ENCODE results near the gene SPNS3. TPM values are rescaled to one million over a fixed set of nuclear protein-coding genes. Genes with fewer than 3 reads are reported as not detected.

The SPNS3 gene
- total and polyA plus RNA-seq, 2 donors from 2014 or later = 1.4 to 3.7 TPM

DNA sequence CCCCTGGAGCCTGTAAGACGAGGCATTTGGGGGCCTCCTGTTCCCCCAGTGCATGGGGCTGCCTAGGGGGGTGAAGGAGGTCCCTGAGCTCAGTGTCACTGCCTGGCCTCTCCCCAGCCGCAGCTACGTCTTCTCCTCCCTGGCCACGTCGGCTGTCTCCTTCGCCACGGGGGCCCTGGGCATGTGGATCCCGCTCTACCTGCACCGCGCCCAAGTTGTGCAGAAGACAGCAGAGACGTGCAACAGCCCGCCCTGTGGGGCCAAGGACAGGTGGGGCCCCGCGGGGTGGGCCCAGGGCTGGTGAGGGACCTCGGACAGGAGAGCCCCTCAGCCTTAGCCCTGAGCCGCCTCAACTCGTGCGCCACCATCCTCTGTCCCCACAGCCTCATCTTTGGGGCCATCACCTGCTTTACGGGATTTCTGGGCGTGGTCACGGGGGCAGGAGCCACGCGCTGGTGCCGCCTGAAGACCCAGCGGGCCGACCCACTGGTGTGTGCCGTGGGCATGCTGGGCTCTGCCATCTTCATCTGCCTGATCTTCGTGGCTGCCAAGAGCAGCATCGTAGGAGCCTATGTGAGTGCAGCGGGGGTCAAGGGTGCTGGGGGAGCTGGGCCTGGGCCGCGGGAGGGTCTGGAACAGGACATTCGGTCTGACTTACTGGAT, 99.3 kb downstream of the SPNS3 start:
- intact Hi-C loops (cut with DNase I) = no loop called here
- peak in 1 of 5 donors; percentile 68 for DNase-seq
- no peak for FAIRE-seq
- TF ChIP-seq, protein P1, sequence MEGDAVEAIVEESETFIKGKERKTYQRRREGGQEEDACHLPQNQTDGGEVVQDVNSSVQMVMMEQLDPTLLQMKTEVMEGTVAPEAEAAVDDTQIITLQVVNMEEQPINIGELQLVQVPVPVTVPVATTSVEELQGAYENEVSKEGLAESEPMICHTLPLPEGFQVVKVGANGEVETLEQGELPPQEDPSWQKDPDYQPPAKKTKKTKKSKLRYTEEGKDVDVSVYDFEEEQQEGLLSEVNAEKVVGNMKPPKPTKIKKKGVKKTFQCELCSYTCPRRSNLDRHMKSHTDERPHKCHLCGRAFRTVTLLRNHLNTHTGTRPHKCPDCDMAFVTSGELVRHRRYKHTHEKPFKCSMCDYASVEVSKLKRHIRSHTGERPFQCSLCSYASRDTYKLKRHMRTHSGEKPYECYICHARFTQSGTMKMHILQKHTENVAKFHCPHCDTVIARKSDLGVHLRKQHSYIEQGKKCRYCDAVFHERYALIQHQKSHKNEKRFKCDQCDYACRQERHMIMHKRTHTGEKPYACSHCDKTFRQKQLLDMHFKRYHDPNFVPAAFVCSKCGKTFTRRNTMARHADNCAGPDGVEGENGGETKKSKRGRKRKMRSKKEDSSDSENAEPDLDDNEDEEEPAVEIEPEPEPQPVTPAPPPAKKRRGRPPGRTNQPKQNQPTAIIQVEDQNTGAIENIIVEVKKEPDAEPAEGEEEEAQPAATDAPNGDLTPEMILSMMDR (IDR thresholded peaks at IDR 0.05; ENCODE audit: borderline replicate concordance, extremely low read depth, insufficient read depth) = no peak
- Histone ChIP-seq H3K4me3 (ENCODE audit: low read length in 3 of 3) (no peak overlapping the region), H3K4me1 (ENCODE audit: control insufficient read depth in 2 of 3, insufficient read depth in 2 of 3, low read depth in 1 of 3, low read length in 3 of 3) (peaks cover 0 to 19% (median 0%) of the 10 kb centered on the region in 3 donors), H3K9me3 (ENCODE audit: control insufficient read depth in 2 of 3, insufficient read depth in 1 of 3, low read length in 3 of 3) (no peaks in the 10 kb centered on the region), H3K27me3 (ENCODE audit: control insufficient read depth, insufficient read depth, low read length) (no peaks in the 10 kb centered on the region), H3K9ac (ENCODE audit: low read length in 3 of 3) (no peak overlapping the region), H3K27ac (ENCODE audit: low read depth in 2 of 2, low read length in 2 of 2) (no peak overlapping the region), H3K36me3 (ENCODE audit: control insufficient read depth in 2 of 3, insufficient read depth in 3 of 3, low read length in 3 of 3) (peaks cover 0 to 4% (median 2%) of the 10 kb centered on the region in 3 donors)

DNA sequence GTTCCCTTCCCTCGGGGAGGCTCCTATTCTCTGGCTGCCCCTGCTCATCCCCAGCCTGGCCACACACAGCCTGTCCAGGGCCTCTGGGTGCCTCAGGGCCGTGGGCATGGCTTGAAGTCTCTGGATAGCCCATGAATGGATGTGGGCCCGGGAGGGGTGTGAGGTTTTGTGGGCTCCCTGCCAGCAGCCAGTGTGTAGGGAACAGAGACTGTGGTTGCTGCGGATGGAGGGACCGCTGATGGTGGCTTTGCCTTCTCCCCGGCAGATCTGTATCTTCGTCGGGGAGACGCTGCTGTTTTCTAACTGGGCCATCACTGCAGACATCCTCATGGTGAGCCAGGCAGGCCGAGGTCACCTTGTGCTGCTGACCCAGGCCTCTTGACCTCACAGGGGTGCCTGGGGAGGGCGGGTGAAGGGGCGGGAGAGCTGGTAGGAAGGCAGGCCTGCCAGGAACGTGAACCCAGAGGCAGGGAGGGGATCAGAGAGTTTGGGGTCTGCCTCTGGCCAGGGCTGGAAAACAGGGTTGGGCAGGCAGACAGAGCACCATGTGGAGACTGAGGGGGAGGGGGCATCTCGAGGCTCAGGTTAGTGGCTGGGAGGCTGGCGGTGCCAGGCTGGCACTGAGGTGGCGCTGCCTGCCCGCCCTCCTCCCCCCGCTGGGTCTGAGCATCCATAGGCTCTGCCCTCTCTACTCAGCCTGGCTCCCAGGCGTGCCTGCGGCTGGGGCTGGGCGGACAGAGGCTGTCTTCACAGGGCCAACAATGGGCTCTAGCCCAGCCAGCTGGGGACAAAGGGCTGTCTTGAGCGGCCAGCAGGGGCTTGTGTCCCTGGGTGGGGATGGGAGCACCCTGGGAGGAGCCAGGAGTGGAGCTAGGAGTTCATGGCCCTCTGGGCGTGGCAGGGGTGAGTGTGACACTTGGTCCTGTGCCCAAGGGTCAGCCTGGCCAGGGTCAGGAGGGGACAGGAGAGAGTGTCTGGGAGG, 100.1 kb downstream of the SPNS3 start:
- peak in 1 of 5 donors; percentile 82 for DNase-seq
- H3K4me3 ChIP-seq (ENCODE audit: low read length in 3 of 3) = no peak overlapping the region
- TF ChIP-seq, protein P1 (IDR thresholded peaks at IDR 0.05; ENCODE audit: borderline replicate concordance, extremely low read depth, insufficient read depth) = no peak
- peaks cover 0 to 4% (median 2%) of the 10 kb centered on the region in 3 donors for H3K36me3 ChIP-seq (ENCODE audit: control insufficient read depth in 2 of 3, insufficient read depth in 3 of 3, low read length in 3 of 3)
- peaks cover 0 to 19% (median 0%) of the 10 kb centered on the region in 3 donors for H3K4me1 ChIP-seq (ENCODE audit: control insufficient read depth in 2 of 3, insufficient read depth in 2 of 3, low read depth in 1 of 3, low read length in 3 of 3)
- no peaks in the 10 kb centered on the region for H3K27me3 ChIP-seq (ENCODE audit: control insufficient read depth, insufficient read depth, low read length)
- intact Hi-C loops (cut with DNase I) = no loop called here
- H3K9ac ChIP-seq (ENCODE audit: low read length in 3 of 3) = no peak overlapping the region
- peak overlapping the region in 1 of 2 donors; percentile 51 for H3K27ac ChIP-seq (ENCODE audit: low read depth in 2 of 2, low read length in 2 of 2)
- no peaks in the 10 kb centered on the region for H3K9me3 ChIP-seq (ENCODE audit: control insufficient read depth in 2 of 3, insufficient read depth in 1 of 3, low read length in 3 of 3)
- no peak for FAIRE-seq

DNA sequence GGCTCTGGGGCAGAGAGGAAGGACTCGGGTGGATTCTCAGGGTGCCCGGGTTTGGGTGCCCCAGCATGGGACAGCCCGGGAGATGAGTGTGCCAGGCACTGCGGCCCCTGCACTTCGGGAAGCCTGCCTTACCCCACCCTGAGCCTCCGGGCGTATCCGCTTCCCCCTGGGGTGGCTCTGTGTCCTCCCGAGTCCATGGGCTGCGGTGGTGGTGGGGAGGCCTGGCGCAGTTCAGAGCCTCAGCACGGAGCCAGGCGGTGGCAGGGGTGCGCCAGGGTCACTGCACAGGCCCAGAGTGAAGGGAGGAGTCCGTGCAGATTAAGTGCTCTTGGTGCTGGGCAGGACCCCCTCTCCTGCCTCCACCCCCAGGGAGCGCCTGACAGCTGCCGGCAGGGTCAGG, 100.8 kb downstream of the SPNS3 start:
- Histone ChIP-seq H3K9ac (ENCODE audit: low read length in 3 of 3) (no peak overlapping the region), H3K27ac (ENCODE audit: low read depth in 2 of 2, low read length in 2 of 2) (peak overlapping the region in 1 of 2 donors; percentile 51), H3K36me3 (ENCODE audit: control insufficient read depth in 2 of 3, insufficient read depth in 3 of 3, low read length in 3 of 3) (peaks cover 0 to 4% (median 2%) of the 10 kb centered on the region in 3 donors), H3K4me1 (ENCODE audit: control insufficient read depth in 2 of 3, insufficient read depth in 2 of 3, low read depth in 1 of 3, low read length in 3 of 3) (peaks cover 0 to 19% (median 0%) of the 10 kb centered on the region in 3 donors), H3K9me3 (ENCODE audit: control insufficient read depth in 2 of 3, insufficient read depth in 1 of 3, low read length in 3 of 3) (no peaks in the 10 kb centered on the region), H3K27me3 (ENCODE audit: control insufficient read depth, insufficient read depth, low read length) (no peaks in the 10 kb centered on the region), H3K4me3 (ENCODE audit: low read length in 3 of 3) (no peak overlapping the region)
- intact Hi-C loops (cut with DNase I) = no loop called here
- FAIRE-seq (no peak), DNase-seq (no peak)
- TF ChIP-seq, protein P1 (IDR thresholded peaks at IDR 0.05; ENCODE audit: borderline replicate concordance, extremely low read depth, insufficient read depth) = no peak
